Measurements from ENCODE around the gene PDCD11. TPM values are rescaled to one million over a fixed set of nuclear protein-coding genes. Genes with fewer than 3 reads are reported as not detected.

Gene PDCD11
- total RNA-seq, 1 experiment from 2014 or later: 78.8 TPM

DNA sequence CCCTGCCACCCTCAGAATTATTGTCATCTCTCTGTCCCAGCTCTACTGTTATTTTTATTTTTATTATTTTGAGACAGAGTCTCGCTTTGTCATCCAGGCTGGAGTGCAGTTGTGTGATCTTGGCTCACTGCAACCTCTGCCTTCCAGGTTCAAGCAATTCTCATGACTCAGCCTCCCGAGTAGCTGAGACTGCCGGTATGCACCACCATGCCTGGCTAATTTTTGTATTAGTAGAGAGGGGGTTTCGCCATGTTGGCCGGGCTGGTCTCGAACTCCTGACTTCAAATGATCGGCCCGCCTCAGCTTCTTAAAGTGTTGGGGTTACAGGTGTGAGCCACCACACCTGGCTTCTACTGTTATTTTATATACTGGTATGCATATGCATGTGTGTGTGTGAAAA is 44.8 kb downstream of the PDCD11 start:
- Mint-ChIP-seq H3K9me3 (no peaks in the 10 kb centered on the region), H3K27ac (no peak overlapping the region), H3K4me1 (no peaks in the 10 kb centered on the region), H3K4me3 (no peak overlapping the region), H3K27me3 (ENCODE audit: low read depth) (no peaks in the 10 kb centered on the region), H3K36me3 (peaks cover 83% of the 10 kb centered on the region)
- TF ChIP-seq ESRRA (CRISPR knock-in tag; IDR thresholded peaks at IDR 0.05; ENCODE audit: borderline replicate concordance): no peak
- TF ChIP-seq MYBL2 (CRISPR knock-in tag; IDR thresholded peaks at IDR 0.05): no peak
- TF ChIP-seq, protein P1, sequence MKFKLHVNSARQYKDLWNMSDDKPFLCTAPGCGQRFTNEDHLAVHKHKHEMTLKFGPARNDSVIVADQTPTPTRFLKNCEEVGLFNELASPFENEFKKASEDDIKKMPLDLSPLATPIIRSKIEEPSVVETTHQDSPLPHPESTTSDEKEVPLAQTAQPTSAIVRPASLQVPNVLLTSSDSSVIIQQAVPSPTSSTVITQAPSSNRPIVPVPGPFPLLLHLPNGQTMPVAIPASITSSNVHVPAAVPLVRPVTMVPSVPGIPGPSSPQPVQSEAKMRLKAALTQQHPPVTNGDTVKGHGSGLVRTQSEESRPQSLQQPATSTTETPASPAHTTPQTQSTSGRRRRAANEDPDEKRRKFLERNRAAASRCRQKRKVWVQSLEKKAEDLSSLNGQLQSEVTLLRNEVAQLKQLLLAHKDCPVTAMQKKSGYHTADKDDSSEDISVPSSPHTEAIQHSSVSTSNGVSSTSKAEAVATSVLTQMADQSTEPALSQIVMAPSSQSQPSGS (CRISPR knock-in tag; IDR thresholded peaks at IDR 0.05; ENCODE audit: borderline replicate concordance, low read depth): no peak
- TF ChIP-seq NR3C1 (CRISPR knock-in tag; conservative IDR thresholded peaks at IDR 0.05; ENCODE audit: low read depth): no peak
- TF ChIP-seq, protein P2, sequence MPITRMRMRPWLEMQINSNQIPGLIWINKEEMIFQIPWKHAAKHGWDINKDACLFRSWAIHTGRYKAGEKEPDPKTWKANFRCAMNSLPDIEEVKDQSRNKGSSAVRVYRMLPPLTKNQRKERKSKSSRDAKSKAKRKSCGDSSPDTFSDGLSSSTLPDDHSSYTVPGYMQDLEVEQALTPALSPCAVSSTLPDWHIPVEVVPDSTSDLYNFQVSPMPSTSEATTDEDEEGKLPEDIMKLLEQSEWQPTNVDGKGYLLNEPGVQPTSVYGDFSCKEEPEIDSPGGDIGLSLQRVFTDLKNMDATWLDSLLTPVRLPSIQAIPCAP (CRISPR knock-in tag; IDR thresholded peaks at IDR 0.05): no peak
- TF ChIP-seq, protein P3, sequence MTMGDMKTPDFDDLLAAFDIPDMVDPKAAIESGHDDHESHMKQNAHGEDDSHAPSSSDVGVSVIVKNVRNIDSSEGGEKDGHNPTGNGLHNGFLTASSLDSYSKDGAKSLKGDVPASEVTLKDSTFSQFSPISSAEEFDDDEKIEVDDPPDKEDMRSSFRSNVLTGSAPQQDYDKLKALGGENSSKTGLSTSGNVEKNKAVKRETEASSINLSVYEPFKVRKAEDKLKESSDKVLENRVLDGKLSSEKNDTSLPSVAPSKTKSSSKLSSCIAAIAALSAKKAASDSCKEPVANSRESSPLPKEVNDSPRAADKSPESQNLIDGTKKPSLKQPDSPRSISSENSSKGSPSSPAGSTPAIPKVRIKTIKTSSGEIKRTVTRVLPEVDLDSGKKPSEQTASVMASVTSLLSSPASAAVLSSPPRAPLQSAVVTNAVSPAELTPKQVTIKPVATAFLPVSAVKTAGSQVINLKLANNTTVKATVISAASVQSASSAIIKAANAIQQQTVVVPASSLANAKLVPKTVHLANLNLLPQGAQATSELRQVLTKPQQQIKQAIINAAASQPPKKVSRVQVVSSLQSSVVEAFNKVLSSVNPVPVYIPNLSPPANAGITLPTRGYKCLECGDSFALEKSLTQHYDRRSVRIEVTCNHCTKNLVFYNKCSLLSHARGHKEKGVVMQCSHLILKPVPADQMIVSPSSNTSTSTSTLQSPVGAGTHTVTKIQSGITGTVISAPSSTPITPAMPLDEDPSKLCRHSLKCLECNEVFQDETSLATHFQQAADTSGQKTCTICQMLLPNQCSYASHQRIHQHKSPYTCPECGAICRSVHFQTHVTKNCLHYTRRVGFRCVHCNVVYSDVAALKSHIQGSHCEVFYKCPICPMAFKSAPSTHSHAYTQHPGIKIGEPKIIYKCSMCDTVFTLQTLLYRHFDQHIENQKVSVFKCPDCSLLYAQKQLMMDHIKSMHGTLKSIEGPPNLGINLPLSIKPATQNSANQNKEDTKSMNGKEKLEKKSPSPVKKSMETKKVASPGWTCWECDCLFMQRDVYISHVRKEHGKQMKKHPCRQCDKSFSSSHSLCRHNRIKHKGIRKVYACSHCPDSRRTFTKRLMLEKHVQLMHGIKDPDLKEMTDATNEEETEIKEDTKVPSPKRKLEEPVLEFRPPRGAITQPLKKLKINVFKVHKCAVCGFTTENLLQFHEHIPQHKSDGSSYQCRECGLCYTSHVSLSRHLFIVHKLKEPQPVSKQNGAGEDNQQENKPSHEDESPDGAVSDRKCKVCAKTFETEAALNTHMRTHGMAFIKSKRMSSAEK (CRISPR knock-in tag; IDR thresholded peaks at IDR 0.05; ENCODE audit: borderline replicate concordance): no peak
- TF ChIP-seq, protein P4, sequence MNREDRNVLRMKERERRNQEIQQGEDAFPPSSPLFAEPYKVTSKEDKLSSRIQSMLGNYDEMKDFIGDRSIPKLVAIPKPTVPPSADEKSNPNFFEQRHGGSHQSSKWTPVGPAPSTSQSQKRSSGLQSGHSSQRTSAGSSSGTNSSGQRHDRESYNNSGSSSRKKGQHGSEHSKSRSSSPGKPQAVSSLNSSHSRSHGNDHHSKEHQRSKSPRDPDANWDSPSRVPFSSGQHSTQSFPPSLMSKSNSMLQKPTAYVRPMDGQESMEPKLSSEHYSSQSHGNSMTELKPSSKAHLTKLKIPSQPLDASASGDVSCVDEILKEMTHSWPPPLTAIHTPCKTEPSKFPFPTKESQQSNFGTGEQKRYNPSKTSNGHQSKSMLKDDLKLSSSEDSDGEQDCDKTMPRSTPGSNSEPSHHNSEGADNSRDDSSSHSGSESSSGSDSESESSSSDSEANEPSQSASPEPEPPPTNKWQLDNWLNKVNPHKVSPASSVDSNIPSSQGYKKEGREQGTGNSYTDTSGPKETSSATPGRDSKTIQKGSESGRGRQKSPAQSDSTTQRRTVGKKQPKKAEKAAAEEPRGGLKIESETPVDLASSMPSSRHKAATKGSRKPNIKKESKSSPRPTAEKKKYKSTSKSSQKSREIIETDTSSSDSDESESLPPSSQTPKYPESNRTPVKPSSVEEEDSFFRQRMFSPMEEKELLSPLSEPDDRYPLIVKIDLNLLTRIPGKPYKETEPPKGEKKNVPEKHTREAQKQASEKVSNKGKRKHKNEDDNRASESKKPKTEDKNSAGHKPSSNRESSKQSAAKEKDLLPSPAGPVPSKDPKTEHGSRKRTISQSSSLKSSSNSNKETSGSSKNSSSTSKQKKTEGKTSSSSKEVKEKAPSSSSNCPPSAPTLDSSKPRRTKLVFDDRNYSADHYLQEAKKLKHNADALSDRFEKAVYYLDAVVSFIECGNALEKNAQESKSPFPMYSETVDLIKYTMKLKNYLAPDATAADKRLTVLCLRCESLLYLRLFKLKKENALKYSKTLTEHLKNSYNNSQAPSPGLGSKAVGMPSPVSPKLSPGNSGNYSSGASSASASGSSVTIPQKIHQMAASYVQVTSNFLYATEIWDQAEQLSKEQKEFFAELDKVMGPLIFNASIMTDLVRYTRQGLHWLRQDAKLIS (CRISPR knock-in tag; IDR thresholded peaks at IDR 0.05; ENCODE audit: borderline replicate concordance): no peak
- TF ChIP-seq ZNF263 (CRISPR knock-in tag; IDR thresholded peaks at IDR 0.05; ENCODE audit: low read depth): no peak
- TF ChIP-seq IRF2 (CRISPR knock-in tag; IDR thresholded peaks at IDR 0.05; ENCODE audit: borderline replicate concordance, low read depth): no peak
- TF ChIP-seq, protein P5, sequence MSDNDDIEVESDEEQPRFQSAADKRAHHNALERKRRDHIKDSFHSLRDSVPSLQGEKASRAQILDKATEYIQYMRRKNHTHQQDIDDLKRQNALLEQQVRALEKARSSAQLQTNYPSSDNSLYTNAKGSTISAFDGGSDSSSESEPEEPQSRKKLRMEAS (CRISPR knock-in tag; IDR thresholded peaks at IDR 0.05): no peak
- POLR2A ChIA-PET: no interaction called here
- ATAC-seq: no peak
- CTCF ChIA-PET: interaction anchor here (0.9 to 2.7 kb wide), 2 partner anchors 24 to 44 kb away, joined by 4 to 11 read pairs; no protein-coding TSS in a partner anchor
- DNase-seq (ENCODE audit: low spot score): no peak

DNA sequence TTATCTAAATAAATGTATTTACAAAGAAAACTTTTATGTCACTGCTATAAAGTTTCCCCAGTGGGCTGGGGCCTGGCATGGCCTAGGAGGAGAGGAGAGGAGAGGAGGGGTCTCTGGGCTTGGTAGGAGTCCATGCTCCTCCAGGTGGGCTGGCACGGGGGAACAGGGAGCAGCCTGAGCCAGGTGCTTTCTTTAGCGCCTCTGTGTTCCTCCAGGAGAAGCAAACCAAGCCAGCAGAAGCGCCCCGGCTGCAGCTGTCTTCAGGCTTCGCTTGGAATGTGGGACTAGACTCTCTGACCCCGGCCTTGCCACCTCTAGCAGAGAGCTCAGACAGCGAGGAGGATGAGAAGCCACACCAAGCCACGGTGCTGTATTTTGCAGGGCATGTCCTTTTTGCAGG is 45.2 kb downstream of the PDCD11 start:
- peaks cover 82% of the 10 kb centered on the region for H3K36me3 Mint-ChIP-seq
- TF ChIP-seq PRRX2 (CRISPR knock-in tag; IDR thresholded peaks at IDR 0.05) (no peak), MXD4 (CRISPR knock-in tag; IDR thresholded peaks at IDR 0.05; ENCODE audit: borderline replicate concordance) (no peak), TEAD1 (CRISPR knock-in tag; IDR thresholded peaks at IDR 0.05) (no peak), CREB1 (CRISPR knock-in tag; IDR thresholded peaks at IDR 0.05) (no peak), KAT7 (CRISPR knock-in tag; IDR thresholded peaks at IDR 0.05; ENCODE audit: borderline replicate concordance) (no peak)
- TF ChIP-seq, protein P6, sequence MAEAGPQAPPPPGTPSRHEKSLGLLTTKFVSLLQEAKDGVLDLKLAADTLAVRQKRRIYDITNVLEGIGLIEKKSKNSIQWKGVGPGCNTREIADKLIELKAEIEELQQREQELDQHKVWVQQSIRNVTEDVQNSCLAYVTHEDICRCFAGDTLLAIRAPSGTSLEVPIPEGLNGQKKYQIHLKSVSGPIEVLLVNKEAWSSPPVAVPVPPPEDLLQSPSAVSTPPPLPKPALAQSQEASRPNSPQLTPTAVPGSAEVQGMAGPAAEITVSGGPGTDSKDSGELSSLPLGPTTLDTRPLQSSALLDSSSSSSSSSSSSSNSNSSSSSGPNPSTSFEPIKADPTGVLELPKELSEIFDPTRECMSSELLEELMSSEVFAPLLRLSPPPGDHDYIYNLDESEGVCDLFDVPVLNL (CRISPR knock-in tag; IDR thresholded peaks at IDR 0.05; ENCODE audit: borderline replicate concordance, low read depth): no peak
- TF ChIP-seq, protein P7, sequence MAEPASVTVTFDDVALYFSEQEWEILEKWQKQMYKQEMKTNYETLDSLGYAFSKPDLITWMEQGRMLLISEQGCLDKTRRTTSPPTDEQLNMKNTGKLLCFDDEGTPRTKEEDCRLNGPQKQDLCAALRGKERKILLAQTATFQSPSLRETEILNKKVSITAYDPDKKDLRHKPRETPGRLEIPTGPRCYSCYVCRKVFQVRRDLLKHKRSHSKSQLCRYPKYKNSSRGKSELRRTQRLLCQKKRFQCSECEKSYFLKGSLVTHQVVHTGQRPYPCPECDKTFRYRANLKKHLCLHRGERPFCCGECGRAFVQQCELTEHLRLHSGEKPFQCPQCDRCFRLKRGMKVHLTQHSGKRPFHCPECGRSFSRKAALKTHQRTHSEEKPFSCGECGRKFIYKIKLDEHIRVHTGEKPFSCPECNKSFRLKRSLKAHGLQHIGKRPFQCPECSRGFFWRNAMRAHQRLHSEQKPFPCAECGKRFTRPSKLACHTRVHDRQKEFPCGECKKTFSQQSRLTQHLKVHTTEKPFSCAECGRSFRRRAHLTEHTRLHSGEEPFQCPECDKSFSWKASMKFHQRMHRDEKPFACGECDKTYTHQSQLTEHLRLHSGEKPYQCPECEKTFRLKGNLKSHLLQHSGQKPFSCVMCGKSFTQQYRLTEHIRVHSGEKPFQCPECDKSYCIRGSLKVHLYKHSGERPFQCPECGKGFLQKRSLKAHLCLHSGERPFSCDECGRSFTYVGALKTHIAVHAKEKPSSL (CRISPR knock-in tag; conservative IDR thresholded peaks at IDR 0.05): no peak
- TF ChIP-seq, protein P8, sequence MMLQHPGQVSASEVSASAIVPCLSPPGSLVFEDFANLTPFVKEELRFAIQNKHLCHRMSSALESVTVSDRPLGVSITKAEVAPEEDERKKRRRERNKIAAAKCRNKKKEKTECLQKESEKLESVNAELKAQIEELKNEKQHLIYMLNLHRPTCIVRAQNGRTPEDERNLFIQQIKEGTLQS (CRISPR knock-in tag; conservative IDR thresholded peaks at IDR 0.05): no peak

More for the DNA sequence above, 45.2 kb downstream of the PDCD11 start:
- no peaks in the 10 kb centered on the region for H3K27me3 Mint-ChIP-seq (ENCODE audit: low read depth)
- H3K27ac Mint-ChIP-seq: no peak overlapping the region
- DNase-seq (ENCODE audit: low spot score) (no peak), ATAC-seq (no peak)
- H3K4me3 Mint-ChIP-seq: no peak overlapping the region
- ChIA-PET POLR2A (no interaction called here), CTCF (interaction anchor here (0.9 to 2.7 kb wide), 2 partner anchors 25 to 44 kb away, joined by 4 to 11 read pairs; no protein-coding TSS in a partner anchor)
- no peaks in the 10 kb centered on the region for H3K4me1 Mint-ChIP-seq
- H3K9me3 Mint-ChIP-seq: no peaks in the 10 kb centered on the region
